ENCODE data around the gene TFDP2.
A peak's percentile ranks its signal among the peaks of the same experiment; 100 is the strongest.
"Not testable (repeated sequence)": the region's sequence is repeated elsewhere in the genome, so short reads cannot be mapped to it uniquely, and the experiment has no call there.

Gene TFDP2

GRCh38 chr3:142127941-142128658, 21.2 kb downstream of the TFDP2 start:
- no peak for DNase-seq

- no peak for DNase-seq
These were observed 25.1 kb downstream of the TFDP2 start for GRCh38 chr3:142124243-142124642.

DNA sequence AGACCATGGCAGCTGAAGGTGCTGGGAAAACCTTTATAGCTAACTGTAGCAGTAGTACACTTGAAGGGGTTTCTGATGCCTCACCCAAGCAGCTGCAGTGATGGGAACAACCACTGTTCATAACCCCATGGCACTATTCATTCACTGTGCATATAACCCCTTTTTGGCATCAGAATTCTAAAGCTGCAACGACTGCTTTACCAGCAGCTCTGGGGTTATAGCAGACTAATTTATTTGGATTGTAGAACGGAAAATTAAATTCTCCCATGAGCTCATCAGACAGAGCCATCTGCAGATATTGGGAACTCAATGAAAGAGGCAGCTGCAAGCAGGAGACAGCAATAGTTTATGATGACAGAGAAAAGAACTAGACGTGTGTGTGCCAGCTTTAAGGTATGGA, 28.6 kb downstream of the TFDP2 start:
- no peak for DNase-seq

GRCh38 chr3:142118911-142119310, 30.4 kb downstream of the TFDP2 start:
- DNase-seq = no peak

DNA sequence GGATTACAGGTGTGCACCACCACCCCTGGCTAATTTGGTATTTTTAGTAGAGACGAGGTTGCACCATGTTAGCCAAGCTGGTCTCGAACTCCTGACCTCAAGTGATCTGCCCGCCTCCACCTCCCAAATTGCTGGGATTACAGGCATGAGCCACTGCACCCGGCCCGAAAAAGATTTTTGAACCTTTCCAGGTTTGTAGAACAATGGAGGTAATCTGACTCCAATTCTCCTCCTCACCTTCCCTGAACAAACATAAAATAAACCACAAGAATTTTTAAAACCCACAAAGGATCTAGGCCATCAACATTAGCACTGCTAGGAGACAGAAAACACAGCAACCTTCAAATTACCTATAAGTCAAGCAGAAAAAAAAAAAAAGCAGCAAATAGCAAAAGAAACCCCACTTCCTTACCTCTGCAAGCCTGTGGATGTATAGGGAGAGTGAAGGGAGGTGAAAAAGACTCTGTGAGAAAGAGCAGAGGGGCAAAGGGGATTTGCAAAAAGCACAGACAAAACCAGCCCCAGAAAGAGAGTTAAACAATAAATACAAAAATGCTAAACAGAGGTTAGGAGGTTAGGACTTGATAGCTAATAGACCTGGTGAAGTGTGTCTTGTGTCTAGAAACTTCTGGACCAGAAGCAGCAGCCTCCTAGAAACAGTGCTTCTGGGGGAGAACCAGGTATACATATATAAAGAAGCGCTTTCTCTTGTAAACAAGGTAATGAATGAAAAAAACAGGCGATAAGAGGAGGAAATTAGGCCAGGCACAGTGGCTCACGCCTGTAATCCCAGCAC, 32.1 kb downstream of the TFDP2 start:
- DNase-seq = no peak

DNA sequence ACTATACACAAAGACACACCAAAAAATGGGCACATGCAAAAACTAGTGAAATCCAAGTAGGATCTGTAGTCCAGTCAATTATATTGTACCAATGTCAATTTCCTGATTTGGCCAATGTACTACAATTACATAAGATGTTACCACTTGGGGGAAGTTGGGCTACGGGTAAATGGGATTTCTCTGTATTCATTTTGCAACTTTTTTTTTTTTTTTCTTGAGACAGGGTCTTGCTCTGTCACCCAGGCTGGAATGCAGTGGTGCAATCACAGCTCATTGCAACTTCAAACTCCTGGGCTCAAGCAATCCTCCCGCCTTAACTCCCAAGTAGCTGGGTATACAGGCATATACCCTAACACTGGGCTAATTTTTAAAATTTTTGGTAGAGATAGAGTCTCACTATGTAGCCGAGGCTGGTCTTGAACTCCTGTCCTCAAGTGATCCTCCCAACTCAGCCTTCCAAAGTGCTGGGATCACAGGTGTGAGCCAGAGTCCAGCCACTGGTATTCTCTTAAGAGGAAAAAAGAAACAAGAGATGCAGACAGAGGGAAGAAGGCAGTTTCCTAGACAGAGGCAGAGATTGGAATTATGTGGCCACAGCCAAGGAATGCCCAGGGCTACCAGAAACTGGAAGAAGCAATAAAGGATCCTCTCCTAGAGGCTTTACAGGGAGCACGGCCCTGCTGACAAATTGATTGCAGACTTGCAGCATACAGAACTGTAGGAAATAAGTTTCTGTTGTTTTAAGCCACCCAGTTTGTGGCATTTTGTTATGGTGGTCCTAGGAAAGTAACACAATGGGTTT, 33.3 kb downstream of the TFDP2 start:
- DNase-seq = no peak

GRCh38 chr3:142112601-142113000, 36.7 kb downstream of the TFDP2 start:
- no peak for DNase-seq

GRCh38 chr3:142106548-142106947, 42.8 kb downstream of the TFDP2 start:
- DNase-seq = no peak

GRCh38 chr3:142105991-142106390, 43.4 kb downstream of the TFDP2 start:
- no peak for DNase-seq

DNA sequence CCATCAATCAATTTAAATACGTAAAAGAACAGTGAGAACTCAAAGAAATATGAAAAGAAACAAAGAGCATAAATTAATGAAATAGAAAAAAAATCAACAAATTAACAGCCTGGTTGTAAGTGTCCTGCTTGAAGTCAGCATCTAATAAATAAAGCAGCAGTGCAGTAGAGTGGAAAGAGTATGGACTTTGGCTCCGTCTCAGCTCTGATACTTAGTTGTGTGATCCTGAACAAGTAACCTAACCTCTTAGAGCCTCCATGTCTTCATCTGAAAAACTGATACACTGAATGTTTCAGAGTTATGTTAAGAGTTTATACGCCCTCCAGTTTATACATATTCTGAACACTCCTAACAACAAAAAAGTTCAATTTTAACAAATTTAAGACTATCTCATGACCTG, 44.6 kb downstream of the TFDP2 start:
- DNase-seq = no peak

DNA sequence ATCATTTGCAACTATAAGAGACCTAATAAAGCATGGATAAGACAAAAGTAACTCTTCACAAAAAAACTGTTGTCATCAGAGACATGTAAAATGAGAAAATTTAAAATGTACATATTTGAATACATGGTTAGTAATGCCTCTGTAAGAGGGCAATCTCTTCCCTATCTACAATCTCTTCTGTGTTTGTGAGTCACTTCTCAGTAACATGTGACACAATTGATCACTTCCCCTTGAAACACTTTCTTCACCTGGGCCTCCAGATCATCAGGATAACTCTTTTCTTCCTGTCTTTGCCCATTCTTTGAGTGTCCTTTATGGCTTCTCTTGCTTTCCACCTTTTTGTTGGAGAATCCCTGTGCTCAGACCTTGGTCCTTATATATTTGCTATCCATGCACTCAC, 50.4 kb downstream of the TFDP2 start:
- DNase-seq = no peak

DNA sequence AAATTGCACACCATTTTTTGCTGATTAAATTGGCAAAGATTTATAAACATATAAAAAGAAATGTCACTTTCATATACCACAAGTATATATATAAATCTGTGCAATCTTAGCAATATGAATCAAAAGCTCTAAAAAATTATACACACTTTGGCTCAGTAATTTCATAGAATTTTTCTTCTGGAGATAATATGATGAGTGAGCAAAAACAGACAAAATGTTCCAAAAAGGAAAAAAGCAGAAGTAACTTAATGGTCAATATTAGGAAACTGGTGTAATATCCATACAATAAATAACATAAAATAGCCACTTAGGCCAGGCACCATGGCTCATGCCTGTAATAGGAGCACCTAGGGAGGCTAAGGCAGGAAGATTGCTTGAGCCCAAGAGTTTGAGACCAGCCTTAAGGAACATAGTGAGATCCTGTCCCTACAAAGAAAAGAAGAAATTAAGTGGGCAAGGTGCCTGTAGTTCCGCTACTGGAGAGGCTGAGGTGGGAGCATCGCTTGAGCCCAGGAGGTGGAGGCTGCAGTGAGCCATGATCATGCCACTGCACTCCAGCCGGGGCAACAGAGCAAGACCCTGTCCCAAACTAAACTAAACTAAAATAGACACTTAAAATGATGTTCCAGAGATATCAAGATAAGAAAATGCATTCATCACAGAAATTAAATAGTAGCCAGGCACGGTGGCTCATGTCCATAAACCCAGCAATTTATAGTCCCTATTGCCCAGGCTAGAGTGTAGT, 52.1 kb downstream of the TFDP2 start:
- DNase-seq = no peak

GRCh38 chr3:142095841-142096240, 53.5 kb downstream of the TFDP2 start:
- no peak for DNase-seq

DNA sequence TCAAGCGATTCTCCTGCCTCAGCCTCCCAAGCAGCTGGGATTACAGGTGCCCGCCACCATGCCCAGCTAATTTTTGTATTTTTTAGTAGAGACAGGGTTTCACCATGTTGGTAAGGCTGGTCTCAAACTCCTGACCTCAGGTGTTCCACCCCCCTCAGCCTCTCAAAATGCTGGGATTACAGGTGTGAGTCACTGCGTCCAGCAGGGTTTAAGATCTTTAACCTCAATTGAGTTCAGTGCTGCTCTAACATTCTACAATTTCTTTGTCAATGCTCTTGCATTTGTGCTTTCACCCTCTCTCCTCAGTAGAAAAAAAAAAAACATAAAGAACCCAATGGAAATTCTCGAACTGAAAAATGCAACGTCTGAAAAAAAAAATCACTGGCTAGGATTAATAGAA, 60.4 kb downstream of the TFDP2 start:
- DNase-seq = not testable (repeated sequence)

DNA sequence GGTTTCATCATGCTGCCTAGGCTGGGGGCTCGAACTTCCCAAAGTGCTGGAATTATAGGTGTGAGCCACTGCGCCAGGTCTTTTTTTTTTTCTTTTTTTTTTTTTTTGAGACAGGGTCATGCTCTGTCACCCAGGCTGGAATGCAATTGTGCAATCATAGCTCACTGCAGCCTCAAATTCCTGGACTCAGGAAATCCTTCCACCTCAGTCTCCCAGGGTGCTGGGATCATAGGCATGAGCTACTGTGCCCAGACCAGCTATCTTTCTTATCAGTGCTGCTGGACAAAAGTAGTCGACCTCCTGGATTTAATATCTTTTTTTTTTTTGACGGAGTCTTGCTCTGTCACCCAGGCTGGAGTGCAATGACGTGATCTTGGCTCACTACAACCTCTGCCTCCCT, 60.8 kb downstream of the TFDP2 start:
- DNase-seq = no peak

GRCh38 chr3:142087676-142088075, 61.7 kb downstream of the TFDP2 start:
- peak; percentile 2 for DNase-seq

GRCh38 chr3:142086581-142087090, 62.7 kb downstream of the TFDP2 start:
- no peak for DNase-seq

- no peak for DNase-seq
These were observed 68.2 kb downstream of the TFDP2 start for GRCh38 chr3:142081178-142081577.

DNA sequence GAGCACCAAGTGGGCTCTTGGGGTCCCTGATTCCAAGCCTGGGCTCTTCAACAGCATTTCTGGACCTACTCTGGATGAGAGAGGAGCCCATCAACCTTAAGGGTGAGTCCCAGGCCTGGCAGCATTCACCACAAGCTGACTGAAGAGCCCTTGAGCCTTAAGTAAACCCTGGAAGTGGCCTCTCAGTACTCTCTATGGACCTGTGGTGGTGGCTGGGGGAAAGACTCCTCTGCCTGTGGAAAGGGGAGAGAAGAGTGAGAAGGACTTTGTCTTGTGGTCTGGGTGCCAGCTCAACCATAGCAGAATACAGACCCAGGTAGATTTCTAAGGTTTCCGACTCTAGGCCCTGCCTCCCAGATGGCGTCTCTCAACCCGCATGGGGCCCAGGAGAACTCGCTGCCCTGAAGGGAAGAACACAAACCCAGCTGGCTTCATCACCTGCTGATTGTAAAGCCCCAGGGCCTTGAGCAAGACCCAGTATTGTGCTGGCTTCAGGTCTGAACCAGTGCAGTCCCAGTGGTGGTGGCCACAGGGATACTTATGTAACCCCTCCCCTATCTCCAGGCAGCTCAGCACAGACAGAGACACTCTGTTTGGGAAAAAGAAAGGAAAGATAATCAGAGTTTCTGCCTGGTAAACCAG, 71.4 kb downstream of the TFDP2 start:
- no peak for DNase-seq

DNA sequence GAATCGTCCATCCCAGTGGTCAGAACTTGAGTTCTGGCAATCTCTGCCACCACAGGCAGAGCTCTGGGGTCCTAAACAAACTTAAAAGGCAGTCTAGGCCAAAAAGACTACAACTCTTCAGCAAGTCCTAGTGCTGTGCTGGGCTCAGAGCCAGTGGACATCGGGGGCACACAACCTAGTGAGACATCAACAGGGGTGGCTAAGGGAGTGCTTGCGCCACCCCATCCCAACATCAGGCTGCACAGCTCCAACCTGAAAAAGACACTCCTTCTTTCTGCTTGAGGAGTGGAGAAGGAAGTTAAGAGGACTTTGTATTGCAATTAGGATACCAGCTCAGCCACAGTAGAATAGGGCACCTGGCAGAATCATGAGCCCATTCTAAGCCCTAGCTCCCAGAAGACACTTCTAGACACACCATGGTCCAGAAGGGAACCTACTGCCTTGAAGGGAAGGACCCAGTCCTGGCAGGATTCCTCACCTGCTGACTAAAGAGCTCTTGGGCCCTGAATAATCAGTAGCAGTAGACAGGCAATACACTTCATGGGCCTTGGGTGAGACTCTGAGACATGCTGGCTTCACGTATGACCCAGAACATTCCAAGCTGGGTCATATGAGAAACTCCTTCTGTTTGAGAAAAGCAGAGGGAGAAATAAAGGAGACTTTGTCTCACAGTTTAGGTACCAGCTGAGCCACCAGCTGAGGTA, 72.0 kb downstream of the TFDP2 start:
- DNase-seq = no peak

DNA sequence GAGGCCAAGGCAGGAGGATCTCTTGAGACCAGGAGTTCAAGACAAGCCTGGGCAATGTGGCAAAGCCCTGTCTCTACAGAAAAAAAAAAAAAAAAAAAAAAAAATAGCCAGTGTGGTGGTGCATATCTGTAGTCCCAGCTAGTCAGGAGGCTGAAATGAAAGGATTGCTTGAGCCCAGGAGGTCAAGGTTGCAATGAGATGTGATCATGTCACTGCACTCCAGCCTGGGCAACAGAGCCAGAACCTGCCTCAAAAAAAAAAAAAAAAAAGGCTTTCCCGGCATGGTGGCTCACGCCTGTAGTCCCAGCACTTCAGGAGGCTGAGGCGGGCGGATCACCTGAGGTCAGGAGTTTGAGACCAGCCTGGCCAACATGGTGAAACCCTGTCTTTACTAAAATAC, 73.7 kb downstream of the TFDP2 start:
- not testable (repeated sequence) for DNase-seq

DNA sequence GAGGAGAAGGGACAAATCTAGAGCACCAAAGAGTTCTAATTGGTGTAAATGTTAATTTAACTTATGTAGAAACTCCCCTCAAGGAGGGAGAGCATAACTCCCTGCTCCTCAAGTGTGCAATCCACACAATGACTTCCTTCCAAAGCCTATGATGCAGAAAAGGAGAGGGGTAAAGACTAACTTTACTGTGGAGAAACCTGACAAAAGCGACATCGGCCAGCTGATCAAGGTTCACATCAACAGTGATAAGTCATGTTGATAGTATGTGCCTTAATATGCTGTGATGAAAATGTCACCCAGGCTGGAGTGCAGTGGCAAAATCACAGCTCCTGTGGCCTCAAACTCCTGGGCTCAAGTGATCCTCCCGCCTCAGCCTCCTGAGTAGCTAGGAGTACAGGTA, 76.5 kb downstream of the TFDP2 start:
- DNase-seq = no peak
